ENCODE data around the gene ZBTB12.

DNA sequence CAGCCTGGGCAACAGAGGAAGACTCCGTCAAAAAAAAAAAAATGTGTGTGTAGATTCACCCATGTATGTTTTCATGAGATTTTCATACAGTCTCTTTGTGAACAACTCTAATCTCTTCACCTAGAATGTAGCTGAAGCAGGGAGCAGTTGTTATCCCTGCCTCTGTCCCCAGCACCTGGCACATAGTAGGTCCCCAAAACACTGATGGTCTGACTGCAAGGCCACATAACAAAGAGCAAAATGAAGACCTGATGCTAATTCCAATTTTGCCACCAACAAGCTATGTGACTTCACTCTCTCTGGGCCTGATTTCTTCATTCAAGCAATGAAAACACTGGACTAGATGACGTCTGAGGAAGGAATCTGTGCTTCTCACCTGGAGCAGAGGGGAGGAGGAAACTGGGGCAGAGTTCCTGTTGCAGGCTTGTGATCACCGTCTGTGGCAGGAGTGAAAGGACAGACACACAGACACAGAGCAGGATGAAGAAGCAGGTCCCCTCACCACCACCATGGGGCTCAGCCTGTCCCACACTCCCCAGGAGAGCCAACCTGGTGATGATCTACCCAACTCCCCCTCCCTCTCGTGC, 27.7 kb downstream of the ZBTB12 start:
- TF ChIP-seq CTCF (IDR thresholded peaks at IDR 0.05) = no peak
- TF ChIP-seq POLR2A (IDR thresholded peaks at IDR 0.05) = no peak
- no peak for TF ChIP-seq EP300 (IDR thresholded peaks at IDR 0.05)
